SK-N-SH (cell line): ENCODE data around the gene GZMB. TPM values are rescaled to one million over a fixed set of nuclear protein-coding genes. Genes with fewer than 3 reads are reported as not detected.

Experiments used
- CTCF ChIA-PET: fragments of 300-600, 350-600 bp; formaldehyde crosslinking; extraction: SDS; loops from one replicate; lab custom pipeline; 2021; lab: Yijun Ruan, JAX
- POLR2A ChIA-PET: fragments of 350-600 bp; sonication (Branson Sonifier 250); formaldehyde crosslinking; extraction: SDS; loops from one replicate; lab custom pipeline; 2020; ENCODE audit warnings: antibody characterized with exemption, inconsistent platforms; lab: Yijun Ruan, JAX
- DNase-seq: peaks from one replicate; pipeline ENCODE4 v3.0.0; 2012
- H2AFZ ChIP-seq: fragments of 200-600 bp; sonication (generic); 2 replicates; pipeline ENCODE4 v1.8.1; 2016; ENCODE audit warnings: antibody characterized with exemption, mild to moderate bottlenecking, low read depth
- H3F3A ChIP-seq: fragments of 200-600 bp; sonication (generic); replicated peaks from 2 replicates; pipeline ENCODE3; 2016; ENCODE audit warnings: antibody characterized with exemption, mild to moderate bottlenecking; ENCODE audit not compliant: insufficient read depth
- H3K27ac ChIP-seq, 2 experiments: fragments of 200-500 bp in 1 of 2; fragments of 200-600 bp in 1 of 2; sonication (Bioruptor generic) in 1 of 2; sonication (generic), shearing (Covaris generic) in 1 of 2; 2 replicates each; pipeline versions ENCODE4 v1.5.1 to v1.6.1; 2014 to 2016; ENCODE audit warnings: low read depth in 2 of 2, inconsistent platforms in 1 of 2, low read length in 1 of 2, mild to moderate bottlenecking in 1 of 2, mixed read lengths in 1 of 2
- H3K27me3 ChIP-seq: fragments of 200-600 bp; sonication (generic), shearing (Covaris generic); 2 replicates; pipeline ENCODE4 v1.6.1; 2016; ENCODE audit warnings: mixed run types; ENCODE audit not compliant: insufficient read depth
- H3K36me3 ChIP-seq, 2 experiments: fragments of 200-500 bp in 1 of 2; fragments of 200-600 bp in 1 of 2; sonication (Bioruptor generic) in 1 of 2; sonication (generic) in 1 of 2; replicated peaks in 1 of 2; 2 replicates each; pipeline versions ENCODE3 to v1.5.1; 2014 to 2016; ENCODE audit warnings: low read length in 1 of 2, mild to moderate bottlenecking in 1 of 2; ENCODE audit not compliant: insufficient read depth in 2 of 2, control insufficient read depth in 1 of 2
- H3K4me1 ChIP-seq, 2 experiments: fragments of 200-500 bp in 1 of 2; fragments of 200-600 bp in 1 of 2; sonication (Bioruptor generic) in 1 of 2; sonication (generic), shearing (Covaris generic) in 1 of 2; 2 replicates each; pipeline versions ENCODE4 v1.5.1 to v1.6.1; 2014 to 2016; ENCODE audit warnings: low read depth in 1 of 2, low read length in 1 of 2, mixed run types in 1 of 2; ENCODE audit not compliant: insufficient read depth in 2 of 2, control insufficient read depth in 1 of 2
- H3K4me2 ChIP-seq: fragments of 200-600 bp; sonication (generic), shearing (Covaris generic); 2 replicates; pipeline ENCODE4 v1.6.1; 2017; ENCODE audit warnings: mixed run types
- H3K4me3 ChIP-seq, 2 experiments: fragments of 200-500 bp in 1 of 2; fragments of 200-600 bp in 1 of 2; sonication (Bioruptor generic) in 1 of 2; sonication (generic), shearing (Covaris generic) in 1 of 2; 2 replicates each; pipeline versions ENCODE4 v1.5.1 to v1.8.1; 2014 to 2016; ENCODE audit warnings: low read depth in 2 of 2, inconsistent platforms in 1 of 2, low read length in 1 of 2, mild to moderate bottlenecking in 1 of 2, mixed read lengths in 1 of 2, moderate library complexity in 1 of 2
- H3K79me2 ChIP-seq: fragments of 200-600 bp; sonication (generic); 2 replicates; pipeline ENCODE4 v1.8.1; 2017; ENCODE audit warnings: mild to moderate bottlenecking; ENCODE audit not compliant: insufficient read depth
- H3K9ac ChIP-seq: fragments of 200-600 bp; sonication (generic); 2 replicates; pipeline ENCODE4 v1.6.1; 2017; ENCODE audit warnings: mixed run types
- H3K9me2 ChIP-seq: fragments of 200-600 bp; sonication (generic); 2 replicates; pipeline ENCODE4 v1.6.1; 2017; ENCODE audit warnings: mixed run types
- H3K9me3 ChIP-seq: fragments of 200-600 bp; sonication (generic); 2 replicates; pipeline ENCODE4 v1.6.1; 2017; ENCODE audit warnings: mixed run types, mild to moderate bottlenecking, moderate library complexity
- H4K20me1 ChIP-seq: fragments of 200-600 bp; sonication (generic); 2 replicates; pipeline ENCODE4 v1.6.1; 2017; ENCODE audit warnings: mild to moderate bottlenecking, mixed run types; ENCODE audit not compliant: insufficient read depth
- CHD2 ChIP-seq: fragments of 150-350 bp; IDR thresholded peaks from 2 replicates; pipeline ENCODE4 v1.6.1; 2018; ENCODE audit warnings: low read length; ENCODE audit not compliant: partially characterized antibody
- CTCF ChIP-seq: fragments of 200-600 bp; sonication (generic); IDR thresholded peaks from 2 replicates; pipeline ENCODE4 v1.6.1; 2017; ENCODE audit warnings: antibody characterized with exemption, mild to moderate bottlenecking, moderate library complexity
- ELF1 ChIP-seq: IDR thresholded peaks from 2 replicates; pipeline ENCODE4 v1.4.0; 2012
- EZH2phosphoT487 ChIP-seq: fragments of 200-600 bp; sonication (generic); IDR thresholded peaks from 2 replicates; pipeline ENCODE4 v1.6.1; 2017; ENCODE audit warnings: low read depth, mixed run types, mild to moderate bottlenecking, antibody characterized with exemption, moderate library complexity, borderline replicate concordance
- FOXJ3 ChIP-seq: sonication (generic); formaldehyde crosslinking; IDR thresholded peaks from 2 replicates; pipeline ENCODE4 v1.5.1; 2020; ENCODE audit warnings: mild to moderate bottlenecking, missing genetic modification reagents
- FOXM1 ChIP-seq: IDR thresholded peaks from 2 replicates; pipeline ENCODE4 v1.4.0; 2012; ENCODE audit warnings: low read depth, mild to moderate bottlenecking
- GATA2 ChIP-seq: sonication (generic); formaldehyde crosslinking; IDR thresholded peaks from 2 replicates; pipeline ENCODE4 v1.5.0; 2020; ENCODE audit warnings: mild to moderate bottlenecking, missing genetic modification reagents
- IRF3 ChIP-seq: fragments of 150-350 bp; IDR thresholded peaks from 2 replicates; pipeline ENCODE4 v1.6.1; 2016; ENCODE audit warnings: mild to moderate bottlenecking, low read depth, low read length
- MEF2A ChIP-seq: IDR thresholded peaks from 2 replicates; pipeline ENCODE4 v1.4.0; 2012; ENCODE audit warnings: low read depth, borderline replicate concordance
- NFIC ChIP-seq: IDR thresholded peaks from 2 replicates; pipeline ENCODE4 v1.4.0; 2012; ENCODE audit warnings: borderline replicate concordance
- PBX3 ChIP-seq: IDR thresholded peaks from 2 replicates; pipeline ENCODE4; 2012
- SMC3 ChIP-seq: IDR thresholded peaks from 2 replicates; pipeline ENCODE4 v1.6.1; 2012; ENCODE audit warnings: low read depth, low read length, improper control_type of control experiment
- TAF1 ChIP-seq: IDR thresholded peaks from 2 replicates; pipeline ENCODE4 v1.6.1; 2012; ENCODE audit warnings: low read depth, mild to moderate bottlenecking, low read length, moderate library complexity, borderline replicate concordance
- TEAD4 ChIP-seq: IDR thresholded peaks from 2 replicates; pipeline ENCODE4 v1.4.0; 2012; ENCODE audit warnings: mild to moderate bottlenecking, borderline replicate concordance; ENCODE audit not compliant: insufficient read depth
- YY1 ChIP-seq: IDR thresholded peaks from 2 replicates; pipeline ENCODE4 v1.4.0; 2012; ENCODE audit warnings: low read depth, mild to moderate bottlenecking
- WGBS: methylation state at CpG from one replicate; pipeline ENCODE4 v1.1.6; 2017; ENCODE audit warnings: low lambda C conversion rate; 5-methylcytosine and 5-hydroxymethylcytosine counted together
- polyA plus RNA-seq, 3 experiments: library from polyadenylated mRNA; depleted of rRNA; stranded (reverse); fragments of >200 nt; gene quantifications; 2 replicates each; pipeline ENCODE4 v1.2.3, GENCODE V29; 2012
- TF ChIP-seq, protein P1 (sequence below): IDR thresholded peaks from 2 replicates; pipeline ENCODE4 v1.4.0; 2012; ENCODE audit warnings: low read depth, borderline replicate concordance
- TF ChIP-seq, protein P2 (sequence below): IDR thresholded peaks from 2 replicates; pipeline ENCODE4 v1.4.0; 2012; ENCODE audit warnings: low read depth, borderline replicate concordance

Gene GZMB
- polyA plus RNA-seq, 1 of the 3 experiments (the other 2 are of a cell fraction), result not detected

- no peak overlapping the region for H3K27ac ChIP-seq
- H2AFZ ChIP-seq, result no peak overlapping the region
- CTCF ChIA-PET, result no interaction called here
- POLR2A ChIA-PET, result no interaction called here
- H3K36me3 ChIP-seq, result no peaks in the 10 kb centered on the region
- H3K9me3 ChIP-seq, result no peaks in the 10 kb centered on the region
- H3K9me2 ChIP-seq, result no peaks in the 10 kb centered on the region
- H3K4me3 ChIP-seq, result no peak overlapping the region
- H3F3A ChIP-seq, result no peaks in the 10 kb centered on the region
- no peaks in the 10 kb centered on the region for H3K79me2 ChIP-seq
- H4K20me1 ChIP-seq, result no peaks in the 10 kb centered on the region
- H3K4me1 ChIP-seq, result no peaks in the 10 kb centered on the region
- no peak for TF ChIP-seq ELF1
- TF ChIP-seq IRF3, result no peak
- TF ChIP-seq TAF1, result no peak
- TF ChIP-seq CTCF, result no peak
- TF ChIP-seq, protein P1, sequence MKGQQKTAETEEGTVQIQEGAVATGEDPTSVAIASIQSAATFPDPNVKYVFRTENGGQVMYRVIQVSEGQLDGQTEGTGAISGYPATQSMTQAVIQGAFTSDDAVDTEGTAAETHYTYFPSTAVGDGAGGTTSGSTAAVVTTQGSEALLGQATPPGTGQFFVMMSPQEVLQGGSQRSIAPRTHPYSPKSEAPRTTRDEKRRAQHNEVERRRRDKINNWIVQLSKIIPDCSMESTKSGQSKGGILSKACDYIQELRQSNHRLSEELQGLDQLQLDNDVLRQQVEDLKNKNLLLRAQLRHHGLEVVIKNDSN, result no peak
- TF ChIP-seq MEF2A, result no peak
- no peak for TF ChIP-seq PBX3
- TF ChIP-seq, protein P2, sequence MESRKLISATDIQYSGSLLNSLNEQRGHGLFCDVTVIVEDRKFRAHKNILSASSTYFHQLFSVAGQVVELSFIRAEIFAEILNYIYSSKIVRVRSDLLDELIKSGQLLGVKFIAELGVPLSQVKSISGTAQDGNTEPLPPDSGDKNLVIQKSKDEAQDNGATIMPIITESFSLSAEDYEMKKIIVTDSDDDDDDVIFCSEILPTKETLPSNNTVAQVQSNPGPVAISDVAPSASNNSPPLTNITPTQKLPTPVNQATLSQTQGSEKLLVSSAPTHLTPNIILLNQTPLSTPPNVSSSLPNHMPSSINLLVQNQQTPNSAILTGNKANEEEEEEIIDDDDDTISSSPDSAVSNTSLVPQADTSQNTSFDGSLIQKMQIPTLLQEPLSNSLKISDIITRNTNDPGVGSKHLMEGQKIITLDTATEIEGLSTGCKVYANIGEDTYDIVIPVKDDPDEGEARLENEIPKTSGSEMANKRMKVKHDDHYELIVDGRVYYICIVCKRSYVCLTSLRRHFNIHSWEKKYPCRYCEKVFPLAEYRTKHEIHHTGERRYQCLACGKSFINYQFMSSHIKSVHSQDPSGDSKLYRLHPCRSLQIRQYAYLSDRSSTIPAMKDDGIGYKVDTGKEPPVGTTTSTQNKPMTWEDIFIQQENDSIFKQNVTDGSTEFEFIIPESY, result no peak
- no peak for TF ChIP-seq FOXJ3 (CRISPR knock-in tag)
- TF ChIP-seq GATA2 (CRISPR knock-in tag), result no peak
- TF ChIP-seq CHD2, result no peak
- no peak for TF ChIP-seq TEAD4
- TF ChIP-seq NFIC, result no peak
- no peak for TF ChIP-seq YY1
- TF ChIP-seq FOXM1, result no peak
- no peak for TF ChIP-seq EZH2phosphoT487
- no peak for TF ChIP-seq SMC3
- 21% methylated on average over 6 of the region's 11 CpGs for WGBS
- no peak overlapping the region for H3K4me2 ChIP-seq
- H3K27me3 ChIP-seq, result no peaks in the 10 kb centered on the region; the same call in 1 of the 2 replicates
- DNase-seq, result no peak
- H3K9ac ChIP-seq, result no peak overlapping the region
Observed at GRCh38 chr14:24631749-24632335, 2.1 kb downstream of the GZMB start.
